ENCODE measurements around the gene PGPEP1.
"Not testable (repeated sequence)": the region's sequence is repeated elsewhere in the genome, so short reads cannot be mapped to it uniquely, and the experiment has no call there.

PGPEP1 gene

GRCh38 chr19:18308051-18308947 lies 32.1 kb upstream of the PGPEP1 start:
- DNase-seq, result no peak

DNA sequence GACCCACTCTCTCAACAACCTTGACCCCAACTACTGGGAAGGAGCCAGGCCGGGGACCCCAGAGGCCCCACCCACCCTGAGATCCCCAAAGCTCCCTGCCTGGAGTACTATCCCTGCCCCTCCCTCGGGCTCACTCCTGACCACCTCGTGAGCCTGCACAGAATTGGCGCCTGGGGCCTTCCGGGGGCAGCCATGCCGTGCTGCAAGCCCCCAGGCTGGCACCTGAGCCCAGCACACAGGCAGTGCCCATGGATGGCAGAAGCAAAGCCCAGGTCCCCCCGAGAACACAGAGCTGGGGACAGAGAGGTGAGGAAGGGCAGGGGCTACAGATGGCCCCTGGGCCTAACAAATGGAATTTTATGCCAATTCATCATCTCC lies 31.5 kb upstream of the PGPEP1 start:
- DNase-seq, result no peak

GRCh38 chr19:18309525-18310064 lies 30.8 kb upstream of the PGPEP1 start:
- no peak for DNase-seq

GRCh38 chr19:18310118-18310909 lies 30.1 kb upstream of the PGPEP1 start:
- DNase-seq, result no peak

- no peak for DNase-seq
These were observed 29.4 kb upstream of the PGPEP1 start for GRCh38 chr19:18310966-18311365.

DNA sequence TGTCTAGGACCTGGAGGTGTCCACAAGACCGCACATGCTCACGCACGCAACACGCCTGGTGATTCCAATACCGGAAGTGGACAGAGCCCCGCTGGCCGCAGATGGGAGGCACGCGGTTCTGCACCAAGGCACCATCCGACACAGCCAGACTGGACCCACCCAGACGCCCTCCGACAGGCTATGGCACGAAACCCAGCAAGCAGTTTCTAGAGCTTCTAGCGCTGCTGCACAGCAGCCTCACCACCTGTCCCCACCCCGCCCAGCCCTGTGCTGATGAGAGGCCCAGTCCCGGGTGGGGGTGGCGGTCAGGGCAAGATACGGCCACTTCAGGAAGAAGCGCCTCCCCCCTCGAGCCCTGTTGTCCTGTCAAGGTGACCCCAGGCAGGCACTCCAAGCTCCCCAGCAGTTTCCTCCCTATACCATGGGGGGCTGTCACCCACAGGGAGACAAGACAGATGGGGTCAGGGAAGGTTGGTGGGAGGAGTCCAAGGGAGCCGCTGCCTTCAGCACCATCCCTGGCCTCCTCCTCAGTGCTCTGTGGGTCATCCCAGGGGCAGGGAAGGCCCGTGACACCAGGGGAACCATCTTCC lies 28.8 kb upstream of the PGPEP1 start:
- DNase-seq, result no peak

- no peak for DNase-seq
These were observed 28.3 kb upstream of the PGPEP1 start for GRCh38 chr19:18312092-18312534.

- DNase-seq, result no peak
These were observed 27.0 kb upstream of the PGPEP1 start for GRCh38 chr19:18313398-18313797.

DNA sequence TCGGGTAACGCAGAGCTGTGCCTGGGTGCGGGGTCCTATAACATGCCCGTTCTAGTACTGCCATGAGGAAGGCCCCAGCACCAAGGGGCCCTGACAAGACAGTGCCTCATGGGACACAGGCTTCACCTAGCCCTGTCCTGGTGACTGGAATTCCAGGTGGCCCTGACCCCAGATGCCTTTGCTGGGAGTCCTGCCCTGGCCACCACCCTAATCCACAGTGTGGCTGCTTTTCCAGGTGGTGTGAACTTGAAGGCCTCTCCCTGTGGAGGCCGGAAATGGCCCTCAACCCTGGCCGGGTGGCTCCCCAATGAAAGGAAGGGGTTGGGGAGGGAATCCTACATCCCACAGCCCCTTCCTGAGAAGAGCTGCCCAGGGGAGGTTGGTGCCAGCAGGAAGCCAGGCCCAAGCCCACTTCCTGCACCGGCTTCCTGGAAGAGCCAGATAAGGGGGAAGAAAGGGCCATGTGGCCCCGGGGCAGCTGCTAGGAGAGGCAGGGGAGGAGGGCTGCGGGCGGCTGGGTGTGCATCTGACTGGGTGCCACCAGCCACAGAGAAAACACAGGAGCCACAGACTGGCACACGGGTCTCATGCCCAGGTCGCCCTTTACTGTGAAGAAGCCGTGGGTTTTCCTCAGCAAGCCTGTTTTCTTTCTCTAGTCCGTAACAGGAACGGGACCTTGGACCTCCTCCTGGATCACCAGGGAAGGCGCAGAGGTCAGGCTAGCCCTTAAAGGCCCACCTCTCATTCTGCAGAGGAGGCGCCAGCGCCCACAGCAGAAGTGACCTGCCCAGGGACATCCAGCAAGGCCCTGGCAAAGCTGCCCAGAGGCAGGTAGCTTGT lies 22.2 kb upstream of the PGPEP1 start:
- DNase-seq, result no peak

GRCh38 chr19:18319591-18320135 lies 20.7 kb upstream of the PGPEP1 start:
- DNase-seq, result no peak

DNA sequence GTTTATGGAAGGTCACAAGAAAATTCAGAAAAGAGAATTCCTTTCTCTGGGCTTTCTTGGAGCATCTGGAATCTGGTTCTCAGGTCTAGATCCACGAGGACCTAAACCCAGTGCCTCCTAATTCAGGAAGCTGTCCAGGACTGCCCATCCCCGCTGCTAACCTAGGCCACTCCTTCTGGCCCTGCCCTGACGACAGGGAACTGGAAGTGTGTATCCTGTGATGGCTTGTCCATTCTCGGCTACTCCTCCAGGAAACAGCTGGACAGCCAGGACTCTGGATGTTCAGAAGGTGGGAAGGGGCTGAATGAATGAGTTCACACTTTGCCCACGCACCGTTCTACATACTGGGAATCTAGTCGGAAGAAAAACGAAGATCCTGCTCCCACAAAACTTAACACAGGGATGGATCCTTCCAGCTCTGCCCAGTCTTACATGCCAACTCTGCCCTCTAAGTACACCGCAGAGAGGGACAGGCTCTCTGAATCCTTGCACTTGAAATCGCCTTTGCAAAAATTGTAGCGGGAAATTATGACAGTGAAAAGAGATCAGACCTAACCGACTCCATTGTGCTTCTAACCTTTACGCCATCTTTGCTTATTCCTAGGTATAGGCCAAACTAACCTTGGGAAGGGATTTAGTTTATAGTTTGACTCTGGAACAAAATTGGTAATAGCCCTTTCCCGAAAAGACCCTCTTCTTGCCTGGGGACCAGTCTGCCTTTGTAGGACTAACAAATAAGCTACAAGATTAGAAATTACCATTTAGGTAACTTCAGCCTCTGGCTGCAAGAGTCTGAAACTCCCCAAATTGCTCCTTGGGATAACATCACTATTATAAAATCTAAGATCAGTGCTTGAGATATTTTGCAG lies 19.3 kb upstream of the PGPEP1 start:
- DNase-seq, result no peak

DNA sequence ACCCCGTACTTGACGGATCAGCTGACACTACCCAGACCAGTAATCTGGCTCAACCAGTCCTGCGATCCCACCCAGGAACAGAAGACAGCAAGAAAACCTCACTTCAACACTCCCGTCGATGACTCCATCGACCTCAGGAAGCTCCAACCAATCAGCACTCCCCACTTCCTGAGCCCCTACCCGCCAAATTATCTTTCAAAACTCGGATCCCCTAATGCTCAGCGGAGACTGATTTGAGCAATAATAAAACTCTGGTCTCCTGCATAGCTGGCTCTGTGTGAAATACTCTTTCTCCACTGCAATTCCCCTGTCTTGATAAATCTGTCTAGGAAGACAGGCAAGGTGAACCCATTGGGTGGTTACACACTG lies 18.7 kb upstream of the PGPEP1 start:
- DNase-seq, result no peak

DNA sequence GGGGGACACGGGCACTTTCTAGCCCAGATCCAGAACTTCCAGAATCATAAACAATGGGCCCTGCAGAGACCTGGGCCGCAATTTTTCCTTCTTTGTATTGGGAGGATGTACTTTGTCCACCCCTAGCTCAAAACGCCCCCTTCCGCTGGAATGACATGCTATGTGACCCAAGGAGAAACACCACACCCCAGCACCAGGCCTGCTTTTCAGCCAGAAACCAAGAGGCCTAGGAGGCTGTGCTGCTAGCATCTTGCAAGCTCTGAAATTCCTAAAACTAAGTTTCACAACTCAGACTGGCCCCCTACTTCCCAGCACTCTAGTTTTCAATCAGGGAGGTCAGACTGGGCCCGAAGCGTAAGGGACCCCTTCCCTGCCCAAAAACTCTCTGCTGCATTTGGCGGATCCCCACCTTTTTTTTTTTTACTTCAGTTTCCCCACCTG lies 18.1 kb upstream of the PGPEP1 start:
- DNase-seq, result peak; percentile 32

GRCh38 chr19:18322759-18323460 lies 17.5 kb upstream of the PGPEP1 start, which contains the start of gene LSM4:
LSM4 (minus strand) TSS chr19:18323076; CDS start chr19:18323020, 56 bp downstream.
- peak; percentile 98 for DNase-seq

DNA sequence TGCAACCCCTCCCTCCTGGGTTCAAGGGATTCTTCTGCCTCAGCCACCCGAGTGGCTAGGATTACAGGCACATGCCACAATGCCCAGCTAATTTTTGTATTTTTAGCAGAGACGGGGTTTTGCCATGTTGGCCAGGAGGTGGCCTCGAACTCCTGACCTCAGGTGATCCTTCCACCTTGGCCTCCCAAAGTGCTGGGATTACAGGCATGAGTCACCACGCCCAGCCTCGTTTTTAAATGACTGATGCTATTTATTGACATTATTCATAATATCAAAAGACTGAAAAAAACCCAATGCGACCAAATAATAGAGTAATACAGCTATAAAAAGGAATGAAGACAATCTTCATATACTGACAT lies 16.0 kb upstream of the PGPEP1 start:
- DNase-seq, result not testable (repeated sequence)

- no peak for DNase-seq
These were observed 13.6 kb upstream of the PGPEP1 start for GRCh38 chr19:18326772-18327171.

- DNase-seq, result peak; percentile 96
These were observed 11.9 kb upstream of the PGPEP1 start for GRCh38 chr19:18328340-18329034.

- no peak for DNase-seq
These were observed 11.4 kb upstream of the PGPEP1 start for GRCh38 chr19:18329035-18329376.

DNA sequence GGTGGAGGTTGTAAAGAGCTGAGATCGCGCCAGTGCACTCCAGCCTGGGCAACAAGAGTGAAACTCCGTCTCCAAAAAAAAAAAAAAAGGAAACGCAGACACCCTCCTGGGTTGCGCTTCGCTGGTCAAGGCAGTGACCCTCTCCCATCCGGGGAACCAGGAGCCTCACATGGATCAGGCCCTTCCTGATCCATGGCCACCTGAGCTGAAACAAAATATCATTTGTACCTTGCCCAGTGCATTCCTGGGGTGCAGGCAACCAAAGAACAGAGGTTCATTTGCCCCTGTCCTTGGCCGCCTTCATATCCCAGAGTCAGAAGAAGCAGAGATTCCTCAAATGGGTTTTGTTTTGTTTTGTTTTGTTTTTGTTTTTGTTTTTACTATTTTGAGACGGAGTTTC lies 9.5 kb upstream of the PGPEP1 start:
- no peak for DNase-seq
